ENCODE data around the gene CNNM2.

DNA sequence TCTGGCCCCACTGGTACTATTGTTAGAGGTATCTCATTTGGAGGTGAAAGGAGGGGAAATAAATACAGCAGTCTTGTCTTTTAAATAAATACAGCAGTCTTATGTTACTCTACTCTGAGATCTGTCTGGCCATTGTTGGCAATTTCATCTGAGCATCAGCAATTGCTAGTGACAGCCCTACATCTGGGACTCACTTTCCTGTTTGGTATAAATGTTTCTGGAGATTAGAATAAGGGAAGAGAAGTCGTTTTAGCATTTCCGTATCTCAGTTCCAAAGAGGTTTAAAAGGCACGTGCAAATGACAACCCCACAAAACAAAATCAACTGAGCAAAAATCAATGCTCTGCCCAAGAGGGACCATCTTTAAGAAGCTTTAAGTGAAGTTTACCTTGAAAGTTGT lies 18.1 kb upstream of the CNNM2 start:
- TF ChIP-seq, protein P1, sequence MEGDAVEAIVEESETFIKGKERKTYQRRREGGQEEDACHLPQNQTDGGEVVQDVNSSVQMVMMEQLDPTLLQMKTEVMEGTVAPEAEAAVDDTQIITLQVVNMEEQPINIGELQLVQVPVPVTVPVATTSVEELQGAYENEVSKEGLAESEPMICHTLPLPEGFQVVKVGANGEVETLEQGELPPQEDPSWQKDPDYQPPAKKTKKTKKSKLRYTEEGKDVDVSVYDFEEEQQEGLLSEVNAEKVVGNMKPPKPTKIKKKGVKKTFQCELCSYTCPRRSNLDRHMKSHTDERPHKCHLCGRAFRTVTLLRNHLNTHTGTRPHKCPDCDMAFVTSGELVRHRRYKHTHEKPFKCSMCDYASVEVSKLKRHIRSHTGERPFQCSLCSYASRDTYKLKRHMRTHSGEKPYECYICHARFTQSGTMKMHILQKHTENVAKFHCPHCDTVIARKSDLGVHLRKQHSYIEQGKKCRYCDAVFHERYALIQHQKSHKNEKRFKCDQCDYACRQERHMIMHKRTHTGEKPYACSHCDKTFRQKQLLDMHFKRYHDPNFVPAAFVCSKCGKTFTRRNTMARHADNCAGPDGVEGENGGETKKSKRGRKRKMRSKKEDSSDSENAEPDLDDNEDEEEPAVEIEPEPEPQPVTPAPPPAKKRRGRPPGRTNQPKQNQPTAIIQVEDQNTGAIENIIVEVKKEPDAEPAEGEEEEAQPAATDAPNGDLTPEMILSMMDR (conservative IDR thresholded peaks at IDR 0.05; ENCODE audit: low read length) = no peak
- no peak for TF ChIP-seq EZH2phosphoT487 (IDR thresholded peaks at IDR 0.05; ENCODE audit: borderline replicate concordance)
